C1 segment of cervical spinal cord (tissue), 14 donors: ENCODE data around the gene MBD3L5.
"Not testable (repeated sequence)": the region's sequence is repeated elsewhere in the genome, so short reads cannot be mapped to it uniquely, and the experiment has no call there.

Experiments used
- DNase-seq, 14 donors: peaks; one replicate each; lab custom pipeline; 2025; lab: John Stamatoyannopoulos, UW

MBD3L5 gene

DNA sequence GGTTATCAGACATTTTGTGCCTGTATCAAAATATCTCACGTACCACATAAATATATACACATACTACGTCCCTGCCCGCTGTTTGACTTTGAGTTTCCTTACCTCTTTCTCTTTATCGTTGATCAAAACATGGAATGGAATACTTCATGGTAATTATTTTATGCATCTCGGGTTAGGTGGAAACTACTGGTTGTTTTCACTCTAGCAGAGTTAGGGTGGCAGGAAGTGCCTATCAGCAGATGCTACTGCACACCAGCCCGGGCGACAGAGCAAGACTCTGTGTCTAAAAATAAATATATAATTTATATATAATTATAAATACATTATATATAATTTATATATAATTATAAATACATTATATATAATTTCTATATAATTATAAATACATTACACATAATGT lies 22.5 kb downstream of the MBD3L5 start:
- DNase-seq = not testable (repeated sequence)

DNA sequence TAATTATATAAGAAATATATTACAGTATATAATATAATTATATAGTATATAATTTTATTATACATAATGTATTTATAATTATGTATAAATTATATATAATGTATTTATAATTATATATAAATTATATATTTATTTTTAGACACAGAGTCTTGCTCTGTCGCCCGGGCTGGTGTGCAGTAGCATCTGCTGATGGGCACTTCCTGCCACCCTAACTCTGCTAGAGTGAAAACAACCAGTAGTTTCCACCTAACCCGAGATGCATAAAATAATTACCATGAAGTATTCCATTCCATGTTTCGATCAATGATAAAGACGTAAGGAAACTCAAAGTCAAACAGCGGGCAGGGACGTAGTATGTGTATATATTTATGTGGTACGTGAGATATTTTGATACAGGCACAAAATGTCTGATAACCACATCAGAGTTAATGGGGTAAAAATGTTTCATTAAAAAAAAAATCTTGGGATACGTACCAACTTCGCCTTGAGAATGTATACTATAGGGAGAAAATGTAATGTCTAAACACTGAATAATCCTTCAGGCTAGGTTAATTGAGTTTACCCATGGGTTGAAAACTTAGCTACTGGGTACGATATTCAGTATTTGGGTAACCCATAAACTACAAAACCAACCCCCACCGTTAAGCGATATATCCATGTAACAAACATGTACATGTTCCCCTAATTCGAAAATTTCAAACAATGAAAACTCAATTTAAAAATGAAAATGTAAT lies 24.4 kb downstream of the MBD3L5 start:
- DNase-seq = not testable (repeated sequence)

GRCh38 chr19:7055679-7056078 lies 25.3 kb downstream of the MBD3L5 start:
- DNase-seq = not testable (repeated sequence)

- DNase-seq = not testable (repeated sequence)
Observed at GRCh38 chr19:7056371-7056770, 26.0 kb downstream of the MBD3L5 start.

DNA sequence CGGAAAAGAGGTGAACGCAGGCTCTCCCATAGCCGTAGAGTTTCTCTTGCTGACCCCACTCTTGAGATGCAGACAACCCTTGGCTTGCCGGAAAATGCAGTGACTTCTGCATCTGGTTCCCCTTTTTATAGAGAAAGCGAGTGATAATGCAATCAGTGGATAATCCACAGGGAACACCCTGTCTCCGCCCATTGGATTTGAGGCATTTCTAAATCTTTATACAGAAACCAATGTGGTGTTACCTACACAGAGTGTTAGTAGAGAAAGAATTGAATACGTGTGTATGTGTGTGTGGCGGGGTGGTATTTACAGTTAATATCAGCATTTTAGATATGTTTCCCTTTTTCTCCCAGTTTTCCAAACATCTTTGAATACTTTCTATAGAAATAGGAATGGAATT lies 28.2 kb downstream of the MBD3L5 start, which contains the start of gene MBD3L3:
Gene MBD3L3 (minus strand): TSS at position 101 of the 400 bp plus-strand sequence. CDS start 71 bp downstream, at position 30.
- not testable (repeated sequence) for DNase-seq

GRCh38 chr19:7059977-7060376 lies 29.6 kb downstream of the MBD3L5 start:
- DNase-seq = not testable (repeated sequence)

DNA sequence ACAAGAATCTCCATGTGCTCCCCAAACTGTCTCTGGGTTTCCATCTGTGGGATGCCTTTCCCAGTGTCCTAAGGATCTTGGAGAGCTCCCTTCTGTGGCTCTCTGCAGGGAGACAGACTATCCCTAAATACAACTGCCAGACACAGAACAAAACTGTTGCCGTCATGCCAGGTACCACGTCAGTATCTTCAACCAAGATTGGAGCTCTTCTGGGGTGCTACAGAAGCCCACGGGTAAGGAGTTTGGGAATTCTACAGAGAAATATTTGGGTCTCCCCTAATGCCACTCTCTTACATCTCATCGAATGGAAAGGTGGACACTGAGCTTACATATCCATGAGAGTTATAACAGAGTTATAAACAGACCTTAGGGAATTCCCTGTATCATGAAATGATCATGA lies 33.0 kb downstream of the MBD3L5 start:
- no peak for DNase-seq

DNA sequence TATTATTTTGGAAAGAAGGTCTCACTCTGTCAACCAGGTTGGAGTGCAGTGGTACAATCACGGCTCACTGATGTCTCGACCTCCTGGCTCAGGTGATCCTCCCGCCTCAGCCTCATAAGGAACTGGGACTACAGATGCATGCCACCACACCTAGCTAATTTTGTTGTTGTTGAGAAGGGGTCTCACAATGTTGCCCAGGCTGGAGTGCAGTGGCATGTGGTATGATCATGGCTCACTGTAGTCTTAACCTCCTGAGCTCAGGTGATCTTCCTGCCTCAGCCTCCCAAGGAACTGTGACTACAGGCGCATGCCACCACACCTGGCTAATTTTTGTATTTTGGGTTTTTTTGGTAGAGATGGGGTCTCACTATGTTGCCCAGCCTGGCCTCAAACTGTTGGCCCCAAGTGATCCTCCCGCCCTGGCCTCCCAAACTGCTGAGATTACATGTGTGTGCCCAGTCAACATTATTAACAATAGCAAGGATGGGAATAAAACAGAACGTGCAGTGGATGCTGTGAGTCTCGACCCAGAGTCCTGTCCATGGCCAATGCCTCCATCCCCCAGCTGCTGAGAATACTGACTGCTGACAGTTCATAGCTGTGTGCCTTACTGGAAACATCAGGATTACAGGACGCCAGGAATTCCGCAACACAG lies 33.5 kb downstream of the MBD3L5 start:
- no peak for DNase-seq

DNA sequence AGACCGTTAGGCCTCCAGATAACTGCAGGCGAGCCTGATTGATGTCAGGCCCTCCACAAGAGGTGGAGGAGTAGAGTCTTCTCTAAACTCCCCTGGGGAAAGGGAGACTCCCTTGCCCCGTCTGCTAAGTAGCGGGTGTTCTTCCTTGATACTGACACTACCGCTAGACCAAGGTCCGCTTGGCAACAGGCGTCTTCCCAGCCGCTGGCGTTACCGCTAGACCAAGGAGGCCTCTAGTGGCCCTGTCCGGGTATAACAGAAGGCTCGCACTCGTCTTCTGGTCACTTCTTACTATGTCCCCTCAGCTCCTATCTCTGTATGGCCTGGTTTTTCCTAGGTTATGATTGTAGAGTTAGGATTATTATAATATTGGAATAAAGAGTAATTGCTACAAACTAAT lies 36.7 kb downstream of the MBD3L5 start:
- not testable (repeated sequence) for DNase-seq

DNA sequence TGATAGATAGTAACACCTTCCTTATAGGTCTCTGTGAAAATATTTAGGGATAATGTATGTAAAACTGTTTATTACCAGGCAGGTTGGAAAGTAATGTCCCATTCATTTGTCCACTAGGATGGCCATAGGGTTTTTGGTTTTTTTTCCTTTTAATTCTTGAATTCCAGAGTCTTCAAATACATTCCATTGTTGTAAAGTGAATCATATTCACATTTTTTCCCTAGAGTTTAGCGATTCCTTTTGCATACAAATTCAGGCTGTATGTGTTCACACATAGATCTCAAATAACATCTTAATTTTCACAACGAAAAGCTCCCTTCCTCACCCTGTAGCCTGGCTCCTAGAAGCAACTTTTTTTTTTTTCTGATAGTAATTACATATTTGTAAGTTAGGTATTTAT lies 37.3 kb downstream of the MBD3L5 start:
- no peak for DNase-seq

DNA sequence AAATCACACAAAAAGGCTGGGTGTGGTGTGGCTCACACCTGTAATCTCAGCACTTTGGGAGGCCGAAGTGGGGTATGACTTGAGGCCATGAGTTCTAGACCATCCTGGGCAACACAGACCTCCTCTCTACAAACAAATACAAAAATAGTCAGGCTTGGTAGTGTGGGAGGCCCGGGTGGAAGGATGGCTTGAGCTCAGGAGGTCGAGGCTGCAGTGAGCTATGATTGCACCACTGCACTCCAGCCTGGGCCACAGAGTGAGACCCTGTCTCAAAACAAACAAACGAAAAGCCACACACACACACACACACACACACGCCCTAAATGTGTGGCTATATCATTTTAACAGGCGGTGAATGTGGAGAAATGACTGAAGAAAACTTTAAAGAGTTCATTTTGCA lies 38.2 kb downstream of the MBD3L5 start:
- DNase-seq = no peak

GRCh38 chr19:7069042-7069903 lies 38.9 kb downstream of the MBD3L5 start, which contains the start of gene ZNF557:
ZNF557 (plus strand) TSS chr19:7069703; CDS start chr19:7075075, 5,372 bp downstream.
- peak; percentile 67 to 99 (median 96) for DNase-seq

DNA sequence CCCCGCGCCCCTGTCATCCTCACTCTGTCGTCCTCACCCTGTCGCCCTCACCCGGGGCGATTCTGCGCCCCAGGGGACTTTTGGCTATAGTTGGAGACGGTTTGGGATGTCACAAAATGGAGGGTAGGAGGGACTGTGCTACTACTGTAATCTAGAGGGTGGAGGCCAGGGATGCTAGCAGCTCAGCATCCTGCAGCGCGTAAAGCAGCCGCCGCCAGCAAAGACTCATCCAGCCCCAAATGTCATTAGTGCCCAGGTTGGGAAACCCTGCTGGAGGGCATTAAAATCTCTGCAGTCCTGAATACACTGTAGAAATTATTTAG lies 39.5 kb downstream of the MBD3L5 start:
- DNase-seq = no peak

DNA sequence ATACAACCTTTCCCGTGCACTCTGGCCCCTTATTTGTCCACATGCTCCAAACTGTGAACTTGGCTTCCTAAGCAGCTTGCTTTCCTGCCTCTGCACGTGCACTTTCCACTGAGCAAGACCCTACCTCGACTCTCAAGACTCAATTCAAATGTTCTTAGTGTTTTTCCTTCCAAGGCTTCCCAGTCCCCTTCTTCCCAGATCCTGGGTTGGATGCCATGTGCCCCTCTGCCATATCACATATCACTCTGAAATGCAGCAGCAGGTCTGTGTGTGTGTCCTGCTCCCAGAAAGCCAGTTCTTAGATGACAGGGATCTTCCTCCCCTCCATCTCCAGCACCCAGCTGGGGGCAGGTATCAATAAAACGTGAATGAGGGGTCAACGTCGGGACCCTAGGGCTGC lies 42.2 kb downstream of the MBD3L5 start:
- no peak for DNase-seq

GRCh38 chr19:7074705-7075282 lies 44.4 kb downstream of the MBD3L5 start:
- DNase-seq = no peak

DNA sequence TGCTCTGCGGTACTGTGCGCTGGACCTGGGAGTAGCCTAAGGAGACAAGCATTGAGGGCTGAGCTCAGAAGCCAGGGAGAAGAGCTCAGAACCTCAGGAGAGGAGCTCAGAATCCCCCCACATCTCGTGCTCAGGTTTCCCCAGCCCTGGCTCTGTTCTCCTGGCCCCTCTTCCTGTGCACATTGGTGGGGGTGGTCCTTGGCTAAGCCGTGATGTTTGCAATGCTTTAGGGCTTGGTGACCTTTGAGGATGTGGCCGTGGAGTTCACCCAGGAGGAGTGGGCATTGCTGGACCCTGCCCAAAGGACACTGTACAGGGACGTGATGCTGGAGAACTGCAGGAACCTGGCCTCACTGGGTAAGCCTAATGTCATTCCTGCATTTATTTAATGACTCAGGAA lies 45.8 kb downstream of the MBD3L5 start:
- DNase-seq = no peak

GRCh38 chr19:7078008-7078407 lies 47.6 kb downstream of the MBD3L5 start:
- DNase-seq = no peak
